LNCaP clone FGC (cell line): Measurements from ENCODE around the gene NPHP1.
"Not testable (repeated sequence)": the region's sequence is repeated elsewhere in the genome, so short reads cannot be mapped to it uniquely, and the experiment has no call there.

Experiments used
- DNase-seq: peaks from one replicate; pipeline ENCODE4 v3.0.0-alpha.2; 2011; ENCODE audit warnings: low read depth
- H3K4me3 ChIP-seq: 2 replicates; pipeline ENCODE4 v1.5.1; 2011; ENCODE audit warnings: mild to moderate bottlenecking, low read depth, low read length, control low read depth
- CTCF ChIP-seq: IDR thresholded peaks from 2 replicates; pipeline ENCODE4 v1.5.1; 2012; ENCODE audit warnings: mild to moderate bottlenecking; ENCODE audit not compliant: control insufficient read depth, insufficient read depth; ENCODE audit errors: extremely low read depth

NPHP1 gene

GRCh38 chr2:110105183-110105582 is 99.6 kb downstream of the NPHP1 start:
- no peak for DNase-seq
- H3K4me3 ChIP-seq = no peak overlapping the region
- TF ChIP-seq CTCF = no peak

DNA sequence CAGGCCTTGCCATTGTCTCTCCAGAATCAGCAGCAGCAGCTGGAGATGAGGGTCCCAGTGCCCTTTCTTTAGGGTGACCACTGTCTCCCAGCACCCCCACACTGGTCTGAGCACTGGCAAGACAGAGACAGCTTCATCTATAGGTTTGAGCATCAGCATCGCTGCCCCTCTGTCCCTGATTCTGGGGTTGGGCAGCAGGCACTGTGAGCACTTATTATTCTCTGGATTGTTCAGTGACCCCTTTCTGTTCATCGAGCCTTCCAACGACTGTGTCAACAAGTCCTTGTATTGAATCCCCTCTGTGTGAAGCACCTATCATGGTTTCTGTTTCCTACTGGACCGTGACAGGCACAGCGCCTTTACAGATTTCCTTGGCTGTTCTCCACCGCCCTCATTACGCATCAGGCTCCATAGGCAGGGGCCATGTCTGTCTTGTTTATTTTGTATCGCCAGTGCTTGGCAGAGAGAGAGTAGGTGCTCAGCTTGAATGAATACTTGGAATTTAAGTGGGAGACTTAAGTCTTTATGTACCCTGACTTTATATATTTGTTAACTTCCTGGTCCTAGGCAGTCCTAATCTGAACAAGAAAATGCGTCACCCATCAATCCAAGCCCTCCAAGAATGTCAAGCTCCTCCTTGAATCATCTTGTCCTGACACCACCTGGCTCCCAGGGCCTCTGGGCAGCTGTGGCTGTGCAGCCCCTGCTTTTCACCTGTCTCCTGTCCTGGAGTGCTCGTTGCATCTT is 100.6 kb downstream of the NPHP1 start:
- TF ChIP-seq CTCF = no peak
- H3K4me3 ChIP-seq = no peak overlapping the region
- no peak for DNase-seq

- DNase-seq = no peak
- no peak overlapping the region for H3K4me3 ChIP-seq
- TF ChIP-seq CTCF = no peak
Observed at GRCh38 chr2:110103061-110103961, 101.5 kb downstream of the NPHP1 start.

- H3K4me3 ChIP-seq = no peak overlapping the region
- no peak for DNase-seq
- TF ChIP-seq CTCF = no peak
Observed at GRCh38 chr2:110101901-110102803, 102.7 kb downstream of the NPHP1 start.

DNA sequence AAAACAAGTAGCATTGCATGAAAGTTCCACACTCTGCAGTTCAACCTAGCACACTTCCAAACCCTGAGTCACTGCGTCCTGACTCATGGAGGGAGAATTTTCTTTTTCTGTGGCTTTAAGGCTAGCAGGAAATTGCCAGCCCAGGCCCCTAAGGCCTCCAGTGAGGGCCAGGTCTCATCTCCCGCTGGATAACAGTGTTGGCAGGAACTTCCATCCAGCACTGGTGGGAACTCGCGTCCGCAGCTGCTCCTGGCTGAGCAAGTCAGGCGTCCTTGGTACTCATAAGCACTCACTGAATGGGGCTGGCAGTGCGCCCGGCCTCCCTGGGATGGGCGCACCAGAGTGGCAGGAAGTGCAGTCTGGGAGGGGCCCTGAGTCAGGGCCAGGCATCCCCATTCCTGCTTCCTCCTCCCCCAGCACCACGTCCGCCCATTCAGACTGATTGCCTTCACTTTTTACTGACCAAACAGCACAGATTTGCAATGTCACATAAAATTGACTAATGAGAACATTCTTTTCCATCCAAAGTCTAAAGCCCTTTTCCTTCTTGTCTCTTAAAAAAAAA is 103.5 kb downstream of the NPHP1 start:
- peak; percentile 46 for DNase-seq
- TF ChIP-seq CTCF = no peak
- no peak overlapping the region for H3K4me3 ChIP-seq

DNA sequence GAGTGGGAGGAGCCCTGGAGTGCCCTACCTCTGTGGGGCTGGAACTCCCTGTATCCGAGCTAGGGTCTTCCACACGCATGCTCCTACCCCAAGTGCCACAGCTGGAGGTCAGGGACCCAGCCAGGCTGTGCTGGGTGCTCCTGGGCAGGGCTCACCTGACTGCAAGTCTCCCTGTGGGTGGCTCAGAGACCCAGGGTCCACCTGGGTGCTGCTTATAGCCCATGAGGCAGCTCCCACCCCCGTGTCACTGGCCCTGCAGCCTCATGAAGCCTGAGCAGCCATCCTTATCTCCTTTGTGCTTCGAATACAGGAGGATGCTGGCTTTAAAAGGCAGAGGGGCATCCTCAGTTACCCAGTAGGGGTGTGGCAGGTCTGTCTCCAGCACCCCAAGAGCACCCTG is 103.9 kb downstream of the NPHP1 start:
- not testable (repeated sequence) for H3K4me3 ChIP-seq, DNase-seq
